COLO668 (cell line): ENCODE results near the gene TRMT1.
"Not testable (repeated sequence)": the region's sequence is repeated elsewhere in the genome, so short reads cannot be mapped to it uniquely, and the experiment has no call there.

Experiments
- DNase-seq: peaks from one replicate; lab custom pipeline; 2025; ENCODE audit not compliant: unreplicated experiment; lab: John Stamatoyannopoulos, UW

Gene TRMT1

GRCh38 chr19:13150931-13151604 is 34.5 kb upstream of the TRMT1 start:
- no peak for DNase-seq

GRCh38 chr19:13150187-13150930 is 33.8 kb upstream of the TRMT1 start, which contains the start of the genes IER2 and STX10:
IER2 (plus strand) TSS chr19:13150411; CDS start chr19:13153187, 2,776 bp downstream.
STX10 (minus strand) TSS chr19:13150375; CDS start chr19:13150173, 202 bp downstream.
- DNase-seq, result peak; percentile 92

GRCh38 chr19:13149628-13150186 is 33.2 kb upstream of the TRMT1 start:
- DNase-seq, result peak; percentile 66

GRCh38 chr19:13149173-13149627 is 32.7 kb upstream of the TRMT1 start:
- not testable (repeated sequence) for DNase-seq

DNA sequence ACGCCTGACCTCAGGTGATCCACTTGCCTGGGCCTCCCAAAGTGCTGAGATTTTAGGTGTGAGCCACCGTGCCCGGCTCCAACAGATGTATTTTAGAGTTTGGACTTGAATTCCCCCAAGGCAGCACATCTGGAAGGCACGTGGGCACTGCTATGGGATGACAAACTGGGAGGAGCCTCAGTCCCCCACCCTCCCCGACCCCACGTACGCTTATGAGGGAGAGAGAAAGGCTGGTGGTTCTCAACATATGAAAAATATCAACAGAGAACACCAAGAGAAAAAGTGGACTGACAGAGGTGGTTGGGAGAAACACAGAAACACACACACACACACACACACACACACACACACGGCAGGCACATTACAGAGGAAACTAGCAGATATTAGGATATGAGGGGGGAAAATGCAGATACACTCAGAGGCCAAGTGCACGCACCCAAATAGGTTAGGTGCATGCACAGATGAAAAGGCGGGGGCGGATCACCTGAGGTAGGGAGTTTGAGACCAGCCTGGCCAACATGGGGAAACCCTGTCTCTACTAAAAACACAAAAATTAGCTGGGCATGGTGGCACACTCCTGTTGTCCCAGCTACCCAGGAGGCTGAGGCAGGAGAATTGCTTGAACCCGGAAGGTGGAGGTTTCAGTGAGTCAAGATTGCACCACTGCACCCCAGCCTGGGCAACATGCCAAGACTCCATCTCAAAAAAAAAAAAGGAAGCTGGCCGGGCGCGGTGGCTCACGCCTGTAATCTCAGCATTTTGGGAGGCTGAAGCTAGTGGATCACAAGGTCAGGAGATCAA is 30.4 kb upstream of the TRMT1 start:
- no peak for DNase-seq

DNA sequence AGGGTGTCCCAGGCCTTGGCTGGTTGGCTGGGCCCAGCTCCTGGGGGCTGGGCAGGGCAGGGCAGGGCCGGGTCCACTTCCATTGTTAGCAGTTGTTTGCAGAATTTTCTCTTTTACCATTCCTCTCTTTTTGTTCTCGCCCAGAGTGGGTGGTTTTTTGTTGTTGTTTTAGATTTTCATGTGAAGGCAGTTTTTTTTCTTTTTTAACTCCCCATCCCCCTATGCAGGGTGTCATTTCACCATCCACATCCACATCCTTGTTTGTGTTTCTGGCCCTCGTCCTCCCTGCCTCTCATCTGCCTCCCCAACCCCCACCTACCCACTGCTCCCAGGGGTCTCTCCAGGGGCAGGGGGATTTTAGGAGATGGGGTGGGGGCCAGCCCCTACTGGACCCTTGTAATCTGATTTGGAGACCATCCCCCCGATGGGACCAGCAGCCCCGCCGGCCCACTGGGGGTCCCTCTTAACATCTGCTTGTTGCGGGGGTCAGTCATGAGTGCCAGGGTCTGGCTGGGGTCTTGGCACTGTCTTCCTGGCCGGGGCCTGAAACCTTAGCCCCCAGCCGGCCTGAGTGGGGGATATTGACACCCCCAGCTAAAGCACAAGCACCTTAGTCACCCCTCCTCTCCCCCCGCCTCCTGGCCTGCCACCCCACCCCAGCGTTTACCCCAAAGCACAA is 23.2 kb upstream of the TRMT1 start:
- no peak for DNase-seq

DNA sequence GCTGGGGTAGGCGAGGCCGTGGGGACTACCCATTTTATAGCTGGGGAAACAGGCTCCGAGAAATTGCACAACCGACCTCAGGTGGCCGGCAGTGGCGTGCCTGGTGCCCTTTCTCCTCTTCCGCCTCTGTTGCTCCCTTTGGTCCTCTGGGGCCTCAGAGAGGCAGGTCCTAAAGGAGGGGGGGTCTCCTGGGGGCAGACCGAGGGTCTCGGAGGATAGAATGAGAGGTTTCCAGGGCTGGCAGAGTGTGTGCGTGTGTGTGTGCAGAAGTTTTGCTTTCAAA is 22.3 kb upstream of the TRMT1 start:
- DNase-seq, result no peak

GRCh38 chr19:13138171-13138915 is 21.8 kb upstream of the TRMT1 start:
- DNase-seq, result no peak

GRCh38 chr19:13137290-13137794 is 20.8 kb upstream of the TRMT1 start:
- DNase-seq, result no peak

DNA sequence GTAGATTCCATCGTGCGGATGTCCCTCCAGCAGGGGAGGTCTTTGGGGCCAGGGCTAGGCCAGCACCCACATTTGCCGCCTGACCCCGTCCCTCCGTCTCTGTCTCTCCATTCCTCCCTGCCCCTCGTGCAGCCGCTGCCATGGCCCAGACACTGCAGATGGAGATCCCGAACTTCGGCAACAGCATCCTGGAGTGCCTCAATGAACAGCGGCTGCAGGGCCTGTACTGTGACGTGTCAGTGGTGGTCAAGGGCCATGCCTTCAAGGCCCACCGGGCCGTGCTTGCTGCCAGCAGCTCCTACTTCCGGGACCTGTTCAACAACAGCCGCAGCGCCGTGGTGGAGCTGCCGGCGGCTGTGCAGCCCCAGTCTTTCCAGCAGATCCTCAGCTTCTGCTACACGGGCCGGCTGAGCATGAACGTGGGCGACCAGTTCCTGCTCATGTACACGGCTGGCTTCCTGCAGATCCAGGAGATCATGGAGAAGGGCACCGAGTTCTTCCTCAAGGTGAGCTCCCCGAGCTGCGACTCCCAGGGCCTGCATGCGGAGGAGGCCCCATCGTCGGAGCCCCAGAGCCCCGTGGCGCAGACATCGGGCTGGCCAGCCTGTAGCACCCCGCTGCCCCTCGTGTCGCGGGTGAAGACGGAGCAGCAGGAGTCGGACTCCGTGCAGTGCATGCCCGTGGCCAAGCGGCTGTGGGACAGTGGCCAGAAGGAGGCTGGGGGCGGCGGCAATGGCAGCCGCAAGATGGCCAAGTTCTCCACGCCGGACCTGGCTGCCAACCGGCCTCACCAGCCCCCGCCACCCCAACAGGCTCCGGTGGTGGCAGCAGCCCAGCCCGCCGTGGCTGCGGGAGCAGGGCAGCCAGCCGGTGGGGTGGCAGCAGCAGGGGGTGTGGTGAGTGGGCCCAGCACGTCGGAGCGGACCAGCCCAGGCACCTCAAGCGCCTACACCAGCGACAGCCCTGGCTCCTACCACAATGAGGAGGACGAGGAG is 18.8 kb upstream of the TRMT1 start:
- no peak for DNase-seq

- no peak for DNase-seq
Observed at GRCh38 chr19:13134626-13135025, 18.1 kb upstream of the TRMT1 start.

DNA sequence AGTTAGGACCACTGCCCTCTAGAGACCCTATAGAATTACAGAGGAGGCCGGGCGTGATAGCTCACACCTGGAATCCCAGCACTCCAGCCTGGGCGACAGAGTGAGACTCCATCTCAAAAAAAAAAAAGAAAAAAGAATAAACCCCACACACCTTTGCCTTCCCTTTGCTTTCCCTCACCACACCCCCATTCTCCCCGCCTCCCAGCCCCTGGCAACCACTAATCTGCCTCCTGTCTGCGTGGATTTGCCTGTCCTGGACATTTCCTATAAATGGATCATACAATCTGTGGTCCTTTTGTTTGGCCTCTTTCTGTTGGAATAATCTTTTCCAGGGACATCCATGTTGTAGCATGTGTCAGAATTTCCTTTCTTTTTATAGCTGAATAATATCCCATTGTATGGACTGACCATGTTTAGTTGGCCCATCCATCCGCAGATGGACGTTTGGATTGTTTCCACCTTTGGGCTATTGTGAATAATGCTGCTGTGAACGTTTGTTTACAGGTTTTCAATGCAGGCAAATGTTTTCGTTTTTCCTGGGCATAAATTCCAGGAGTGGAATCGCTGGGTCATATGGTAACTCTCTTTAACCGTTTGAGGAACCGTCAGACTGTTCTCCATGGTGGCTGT is 16.8 kb upstream of the TRMT1 start:
- DNase-seq, result no peak

- DNase-seq, result no peak
Observed at GRCh38 chr19:13132471-13133180, 16.1 kb upstream of the TRMT1 start.

GRCh38 chr19:13130886-13131490 is 14.4 kb upstream of the TRMT1 start:
- no peak for DNase-seq

GRCh38 chr19:13129384-13129783 is 12.8 kb upstream of the TRMT1 start:
- no peak for DNase-seq

GRCh38 chr19:13128583-13128982 is 12.0 kb upstream of the TRMT1 start:
- DNase-seq, result no peak
